HG02763 (cell line): Measurements from ENCODE around the gene WWC1.
"Not testable (repeated sequence)": the region's sequence is repeated elsewhere in the genome, so short reads cannot be mapped to it uniquely, and the experiment has no call there.

ENCODE experiments used
- ATAC-seq: cut with Tn5 transposase; IDR thresholded peaks from one replicate; pipeline ENCODE4 v1.9.1; 2021; ENCODE audit warnings: mild to moderate bottlenecking, moderate library complexity; ENCODE audit not compliant: unreplicated experiment

The WWC1 gene

GRCh38 chr5:168307022-168307421 lies 15.6 kb downstream of the WWC1 start:
- ATAC-seq: no peak

GRCh38 chr5:168307925-168308584 lies 16.6 kb downstream of the WWC1 start:
- ATAC-seq: no peak

- ATAC-seq: no peak
Measured at GRCh38 chr5:168308976-168309598, 17.6 kb downstream of the WWC1 start.

GRCh38 chr5:168310541-168310940 lies 19.1 kb downstream of the WWC1 start:
- ATAC-seq: not testable (repeated sequence)

- ATAC-seq: no peak
Measured at GRCh38 chr5:168311061-168311566, 19.7 kb downstream of the WWC1 start.

GRCh38 chr5:168312606-168313295 lies 21.3 kb downstream of the WWC1 start:
- ATAC-seq: no peak

- no peak for ATAC-seq
Measured at GRCh38 chr5:168313596-168314204, 22.3 kb downstream of the WWC1 start.

GRCh38 chr5:168314735-168315411 lies 23.4 kb downstream of the WWC1 start:
- ATAC-seq: no peak

- ATAC-seq: no peak
Measured at GRCh38 chr5:168315416-168316138, 24.1 kb downstream of the WWC1 start.

GRCh38 chr5:168316139-168316578 lies 24.7 kb downstream of the WWC1 start:
- no peak for ATAC-seq

GRCh38 chr5:168317096-168317520 lies 25.7 kb downstream of the WWC1 start:
- no peak for ATAC-seq

- no peak for ATAC-seq
Measured at GRCh38 chr5:168317521-168318147, 26.2 kb downstream of the WWC1 start.

- ATAC-seq: no peak
Measured at GRCh38 chr5:168318240-168318639, 26.8 kb downstream of the WWC1 start.

GRCh38 chr5:168319774-168320173 lies 28.3 kb downstream of the WWC1 start:
- no peak for ATAC-seq

GRCh38 chr5:168320805-168321204 lies 29.4 kb downstream of the WWC1 start:
- ATAC-seq: no peak

GRCh38 chr5:168324859-168325630 lies 33.6 kb downstream of the WWC1 start:
- no peak for ATAC-seq

- no peak for ATAC-seq
Measured at GRCh38 chr5:168327019-168327421, 35.6 kb downstream of the WWC1 start.

GRCh38 chr5:168327451-168327850 lies 36.0 kb downstream of the WWC1 start:
- ATAC-seq: no peak

GRCh38 chr5:168327994-168328393 lies 36.5 kb downstream of the WWC1 start:
- ATAC-seq: no peak
